CD4-positive, alpha-beta T cell (primary cell): ENCODE results near the gene THBD. TPM values are rescaled to one million over a fixed set of nuclear protein-coding genes. Genes with fewer than 3 reads are reported as not detected.
A peak's percentile ranks its signal among the peaks of the same experiment; 100 is the strongest.

Experiments
- ATAC-seq: fragments of 200-7000 bp; cut with Tn5 transposase; one replicate; pipeline ENCODE4 v1.10.0; 2022; ENCODE audit warnings: mild to moderate bottlenecking; ENCODE audit not compliant: poor library complexity
- CTCF ChIA-PET: fragments of 350-600 bp; sonication (Branson Sonifier 250); formaldehyde crosslinking; loops from one replicate; lab custom pipeline; 2021; ENCODE audit warnings: antibody characterized with exemption, inconsistent platforms; lab: Charles Lee
- POLR2A ChIA-PET: fragments of 350-600 bp; sonication (Branson Sonifier 250); formaldehyde crosslinking; loops from one replicate; lab custom pipeline; 2021; ENCODE audit warnings: antibody characterized with exemption, inconsistent platforms; lab: Charles Lee
- DNase-seq, 14 experiments: peaks; one replicate each; pipeline ENCODE4 v3.0.0-alpha.2; 2013 to 2020; ENCODE audit warnings: mixed read lengths in 2 of 14
- H3K27ac ChIP-seq, 2 donors: one replicate each; pipeline versions ENCODE4 v1.5.1 to v1.7.0; 2013; ENCODE audit warnings: low read length in 2 of 2, low read depth in 1 of 2, mild to moderate bottlenecking in 1 of 2
- H3K27me3 ChIP-seq, 2 experiments: 1 replicate in 1 of 2; 2 replicates in 1 of 2; pipeline versions ENCODE4 v1.6.1 to v1.7.0; 2013; ENCODE audit warnings: low read length in 2 of 2, control low read depth in 1 of 2, mild to moderate bottlenecking in 1 of 2, moderate library complexity in 1 of 2; ENCODE audit not compliant: insufficient read depth in 2 of 2, control insufficient read depth in 1 of 2
- H3K36me3 ChIP-seq: one replicate; pipeline ENCODE4 v1.6.1; 2013; ENCODE audit warnings: low read length, control low read depth; ENCODE audit not compliant: insufficient read depth
- H3K4me1 ChIP-seq: one replicate; pipeline ENCODE4 v1.6.1; 2013; ENCODE audit warnings: low read length, control low read depth; ENCODE audit not compliant: insufficient read depth
- H3K4me3 ChIP-seq: one replicate; pipeline ENCODE4 v1.5.1; 2013; ENCODE audit warnings: mild to moderate bottlenecking, low read length, moderate library complexity
- H3K9me3 ChIP-seq, 2 experiments: 1 replicate in 1 of 2; 2 replicates in 1 of 2; pipeline versions ENCODE4 v1.6.1 to v1.7.0; 2013; ENCODE audit warnings: low read length in 2 of 2, mild to moderate bottlenecking in 2 of 2, control low read depth in 1 of 2, moderate library complexity in 1 of 2; ENCODE audit not compliant: control insufficient read depth in 1 of 2, insufficient read depth in 1 of 2
- H3K27ac Mint-ChIP-seq: one replicate; pipeline ENCODE4 v1.8.0; 2020; ENCODE audit warnings: mixed read lengths
- H3K27me3 Mint-ChIP-seq: one replicate; pipeline ENCODE4 v1.8.0; 2021; ENCODE audit warnings: mixed read lengths
- H3K36me3 Mint-ChIP-seq: one replicate; pipeline ENCODE4 v1.8.0; 2021; ENCODE audit warnings: low read depth, mixed read lengths
- H3K4me1 Mint-ChIP-seq: one replicate; pipeline ENCODE4 v1.8.0; 2021; ENCODE audit warnings: low read depth, mixed read lengths
- H3K4me3 Mint-ChIP-seq: one replicate; pipeline ENCODE4 v1.8.0; 2020; ENCODE audit warnings: mild to moderate bottlenecking, mixed read lengths
- H3K9me3 Mint-ChIP-seq: one replicate; pipeline ENCODE4 v1.8.0; 2020; ENCODE audit warnings: mixed read lengths
- intact Hi-C, 2 experiments: fragments of 100-400 bp; cut with DNase I in 1 of 2; cut with micrococcal nuclease in 1 of 2; formaldehyde crosslinking; loops; one replicate each; pipeline versions ENCODE4 v1.15.1 to v1.9.0; 2023 to 2025; cut with DNase I, micrococcal nuclease
- polyA plus RNA-seq, 2 donors: library from polyadenylated mRNA; unstranded; fragments of 120-200 nt; gene quantifications; one replicate each; pipeline ENCODE4 v1.2.1, GENCODE V29; 2013
- total RNA-seq, 174 experiments: library from RNA in 2 of 174; stranded (reverse) in 2 of 174; gene quantifications; one replicate each; pipeline ENCODE4 v1.2.3 and lab custom pipeline; 2021 to 2026
- TF ChIP-seq, protein P1 (sequence below): fragments of 200-600 bp; IDR thresholded peaks from one replicate; pipeline ENCODE4 v1.8.0; 2022; ENCODE audit warnings: antibody characterized with exemption, mild to moderate bottlenecking

The THBD gene, protein sequence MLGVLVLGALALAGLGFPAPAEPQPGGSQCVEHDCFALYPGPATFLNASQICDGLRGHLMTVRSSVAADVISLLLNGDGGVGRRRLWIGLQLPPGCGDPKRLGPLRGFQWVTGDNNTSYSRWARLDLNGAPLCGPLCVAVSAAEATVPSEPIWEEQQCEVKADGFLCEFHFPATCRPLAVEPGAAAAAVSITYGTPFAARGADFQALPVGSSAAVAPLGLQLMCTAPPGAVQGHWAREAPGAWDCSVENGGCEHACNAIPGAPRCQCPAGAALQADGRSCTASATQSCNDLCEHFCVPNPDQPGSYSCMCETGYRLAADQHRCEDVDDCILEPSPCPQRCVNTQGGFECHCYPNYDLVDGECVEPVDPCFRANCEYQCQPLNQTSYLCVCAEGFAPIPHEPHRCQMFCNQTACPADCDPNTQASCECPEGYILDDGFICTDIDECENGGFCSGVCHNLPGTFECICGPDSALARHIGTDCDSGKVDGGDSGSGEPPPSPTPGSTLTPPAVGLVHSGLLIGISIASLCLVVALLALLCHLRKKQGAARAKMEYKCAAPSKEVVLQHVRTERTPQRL
- 1 to 10 TPM; 2.2 to 2.4 TPM for total RNA-seq
- polyA plus RNA-seq (2013, experiment 1 of 2) = 1.4 TPM
- 1.4 TPM for polyA plus RNA-seq (2013, experiment 2 of 2)
- total RNA-seq (lab: John Stamatoyannopoulos, UW) = 0 to 26.6 (median 0.19) reads per million in 172 experiments

DNA sequence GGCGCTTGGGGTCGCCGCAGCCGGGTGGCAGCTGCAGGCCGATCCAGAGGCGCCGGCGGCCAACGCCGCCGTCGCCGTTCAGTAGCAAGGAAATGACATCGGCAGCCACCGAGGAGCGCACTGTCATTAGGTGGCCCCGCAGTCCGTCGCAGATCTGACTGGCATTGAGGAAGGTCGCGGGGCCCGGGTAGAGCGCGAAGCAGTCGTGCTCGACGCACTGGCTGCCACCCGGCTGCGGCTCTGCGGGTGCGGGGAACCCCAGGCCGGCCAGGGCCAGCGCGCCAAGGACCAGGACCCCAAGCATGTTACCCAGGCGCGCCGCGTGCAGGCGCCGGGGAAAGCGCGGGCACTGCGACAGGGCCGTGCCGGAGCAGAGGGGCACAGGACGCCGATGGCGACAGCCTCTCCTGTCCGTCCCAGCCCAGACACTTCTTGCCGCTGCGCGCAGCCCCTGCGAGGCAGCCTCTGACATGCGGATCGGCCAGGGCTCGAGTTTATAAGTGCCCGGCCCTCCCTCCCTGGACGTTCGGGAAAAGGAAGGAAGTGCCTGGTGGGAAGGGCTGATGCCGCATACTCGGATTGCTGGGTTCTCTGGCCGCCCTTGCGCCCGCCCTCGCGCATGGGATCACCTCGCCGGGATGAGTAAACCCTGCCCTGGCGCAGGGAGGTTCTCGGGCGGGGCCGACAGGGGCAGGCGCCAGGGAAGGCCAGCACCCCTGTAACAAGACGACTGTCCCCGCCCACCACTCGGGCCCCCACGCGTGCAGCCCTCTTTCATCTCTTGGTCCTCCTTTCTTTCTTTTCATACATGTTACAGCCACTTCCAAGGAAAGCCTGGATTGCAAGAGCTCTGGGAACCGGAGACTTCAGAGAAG lies at the start of gene THBD:
THBD (minus strand) TSS at position 472 of the 875 bp plus-strand sequence; CDS start at position 304, 168 bp downstream.
- peak within 1 kb of the TSS; percentile 34 for H3K4me3 ChIP-seq
- ChIA-PET POLR2A (no interaction called here), CTCF (no interaction called here)
- no peak within 1 kb of the TSS for H3K27ac ChIP-seq
- peaks cover 56% of the 10 kb centered on the region for H3K27me3 Mint-ChIP-seq
- peaks cover 0 to 29% of the 10 kb centered on the region in 2 experiments for H3K9me3 ChIP-seq
- no peak within 1 kb of the TSS for H3K4me3 Mint-ChIP-seq
- ATAC-seq (no peak), DNase-seq (peak in 2 of 14 experiments; percentile 37 to 39)
- no peak within 1 kb of the TSS for H3K27ac Mint-ChIP-seq
- TF ChIP-seq, protein P1, sequence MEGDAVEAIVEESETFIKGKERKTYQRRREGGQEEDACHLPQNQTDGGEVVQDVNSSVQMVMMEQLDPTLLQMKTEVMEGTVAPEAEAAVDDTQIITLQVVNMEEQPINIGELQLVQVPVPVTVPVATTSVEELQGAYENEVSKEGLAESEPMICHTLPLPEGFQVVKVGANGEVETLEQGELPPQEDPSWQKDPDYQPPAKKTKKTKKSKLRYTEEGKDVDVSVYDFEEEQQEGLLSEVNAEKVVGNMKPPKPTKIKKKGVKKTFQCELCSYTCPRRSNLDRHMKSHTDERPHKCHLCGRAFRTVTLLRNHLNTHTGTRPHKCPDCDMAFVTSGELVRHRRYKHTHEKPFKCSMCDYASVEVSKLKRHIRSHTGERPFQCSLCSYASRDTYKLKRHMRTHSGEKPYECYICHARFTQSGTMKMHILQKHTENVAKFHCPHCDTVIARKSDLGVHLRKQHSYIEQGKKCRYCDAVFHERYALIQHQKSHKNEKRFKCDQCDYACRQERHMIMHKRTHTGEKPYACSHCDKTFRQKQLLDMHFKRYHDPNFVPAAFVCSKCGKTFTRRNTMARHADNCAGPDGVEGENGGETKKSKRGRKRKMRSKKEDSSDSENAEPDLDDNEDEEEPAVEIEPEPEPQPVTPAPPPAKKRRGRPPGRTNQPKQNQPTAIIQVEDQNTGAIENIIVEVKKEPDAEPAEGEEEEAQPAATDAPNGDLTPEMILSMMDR = no peak
- H3K36me3 ChIP-seq = no peaks in the 10 kb centered on the region
- no peaks in the 10 kb centered on the region for H3K9me3 Mint-ChIP-seq
- H3K4me1 Mint-ChIP-seq = peaks cover 6% of the 10 kb centered on the region
- peaks cover 41 to 58% of the 10 kb centered on the region in 2 experiments for H3K27me3 ChIP-seq
- H3K4me1 ChIP-seq = peaks cover 20% of the 10 kb centered on the region
- no peaks in the 10 kb centered on the region for H3K36me3 Mint-ChIP-seq
- intact Hi-C loops = no loop called here

DNA sequence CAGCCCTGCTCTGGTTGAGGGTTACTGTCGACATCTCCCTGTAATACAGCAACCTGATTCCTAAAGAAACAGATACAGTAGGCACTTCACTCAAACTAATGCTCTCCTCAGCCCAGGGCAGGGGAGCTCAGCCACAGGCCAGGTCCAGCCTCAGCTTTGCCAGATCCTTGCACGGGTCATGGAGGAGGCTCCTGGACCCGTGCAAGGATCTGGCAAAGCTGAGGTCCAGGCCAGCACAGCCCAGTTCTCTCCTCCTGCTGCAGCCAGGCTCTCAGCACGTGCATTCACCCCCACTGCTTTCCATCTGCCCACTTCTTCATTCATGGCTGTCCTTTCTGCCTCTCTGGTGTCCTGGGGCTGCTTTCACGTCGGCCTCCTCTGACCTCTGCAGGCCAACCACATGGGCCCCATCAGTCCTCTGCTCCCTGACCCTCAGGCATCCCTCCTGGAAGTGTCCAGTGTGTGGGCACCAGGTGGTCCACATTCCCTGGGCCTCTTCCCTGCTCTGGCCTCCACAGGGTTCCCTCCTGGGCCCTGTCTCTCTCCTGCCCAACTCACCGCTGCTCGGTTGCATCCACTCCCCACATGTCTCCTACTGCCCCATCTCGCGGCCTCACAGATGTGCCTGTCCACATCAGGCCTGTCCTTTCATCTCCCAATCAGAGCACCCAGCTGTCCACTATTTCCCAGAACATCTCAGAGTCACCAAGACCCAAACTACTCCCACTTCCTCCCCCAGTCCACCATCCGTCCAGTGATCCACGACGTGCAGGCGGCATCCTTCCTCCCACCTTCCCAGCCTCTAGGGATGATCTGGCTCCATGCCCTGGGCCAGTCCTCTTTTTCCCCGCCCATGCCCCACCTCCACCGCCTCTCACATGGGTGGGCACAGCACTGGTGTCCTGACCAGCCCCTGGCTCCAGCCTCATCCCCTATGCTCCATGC lies 48.4 kb upstream of the THBD start:
- Mint-ChIP-seq H3K36me3 (no peaks in the 10 kb centered on the region), H3K27ac (no peak overlapping the region), H3K4me1 (no peaks in the 10 kb centered on the region), H3K9me3 (no peaks in the 10 kb centered on the region), H3K27me3 (no peaks in the 10 kb centered on the region), H3K4me3 (no peak overlapping the region)
- POLR2A ChIA-PET = no interaction called here
- TF ChIP-seq, protein P1 = no peak
- Histone ChIP-seq H3K4me3 (no peak overlapping the region), H3K36me3 (no peaks in the 10 kb centered on the region), H3K27ac (no peak overlapping the region), H3K27me3 (peaks cover 0 to 4% of the 10 kb centered on the region in 2 experiments), H3K9me3 (no peaks in the 10 kb centered on the region), H3K4me1 (no peaks in the 10 kb centered on the region)
- DNase-seq (no peak), ATAC-seq (no peak)
- CTCF ChIA-PET = no interaction called here
- intact Hi-C loops = no loop called here
